ENCODE measurements around the gene CEACAM16.

Gene CEACAM16

DNA sequence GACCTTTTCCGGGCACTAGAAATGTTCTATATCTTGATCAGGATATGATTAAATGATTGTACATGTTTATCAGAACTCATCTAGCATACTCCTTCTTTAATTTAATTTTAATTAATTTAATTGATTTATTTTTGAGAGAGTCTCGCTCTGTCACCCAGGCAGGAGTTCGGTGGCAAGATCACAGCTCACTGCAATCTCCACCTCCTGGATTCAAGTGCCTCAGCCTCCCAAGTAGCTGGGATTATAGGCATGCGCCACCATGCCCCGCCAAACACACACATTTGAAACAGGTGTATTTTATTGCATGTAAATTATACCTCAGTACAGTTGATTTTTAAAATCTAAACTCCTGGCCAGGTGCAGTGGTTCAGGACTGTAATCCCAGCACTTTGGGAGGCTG, 32.1 kb downstream of the CEACAM16 start:
- TF ChIP-seq, protein P1, sequence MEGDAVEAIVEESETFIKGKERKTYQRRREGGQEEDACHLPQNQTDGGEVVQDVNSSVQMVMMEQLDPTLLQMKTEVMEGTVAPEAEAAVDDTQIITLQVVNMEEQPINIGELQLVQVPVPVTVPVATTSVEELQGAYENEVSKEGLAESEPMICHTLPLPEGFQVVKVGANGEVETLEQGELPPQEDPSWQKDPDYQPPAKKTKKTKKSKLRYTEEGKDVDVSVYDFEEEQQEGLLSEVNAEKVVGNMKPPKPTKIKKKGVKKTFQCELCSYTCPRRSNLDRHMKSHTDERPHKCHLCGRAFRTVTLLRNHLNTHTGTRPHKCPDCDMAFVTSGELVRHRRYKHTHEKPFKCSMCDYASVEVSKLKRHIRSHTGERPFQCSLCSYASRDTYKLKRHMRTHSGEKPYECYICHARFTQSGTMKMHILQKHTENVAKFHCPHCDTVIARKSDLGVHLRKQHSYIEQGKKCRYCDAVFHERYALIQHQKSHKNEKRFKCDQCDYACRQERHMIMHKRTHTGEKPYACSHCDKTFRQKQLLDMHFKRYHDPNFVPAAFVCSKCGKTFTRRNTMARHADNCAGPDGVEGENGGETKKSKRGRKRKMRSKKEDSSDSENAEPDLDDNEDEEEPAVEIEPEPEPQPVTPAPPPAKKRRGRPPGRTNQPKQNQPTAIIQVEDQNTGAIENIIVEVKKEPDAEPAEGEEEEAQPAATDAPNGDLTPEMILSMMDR (IDR thresholded peaks at IDR 0.05; ENCODE audit: extremely low read depth, insufficient read depth, missing control alignments) = no peak
- in situ Hi-C loops (cut with MboI; ENCODE audit: low pct_unique_long_range_greater_than_20kb, low sequenced_read_pairs, unreplicated experiment) = no loop called here
- DNase-seq (ENCODE audit: low spot score) = no peak

DNA sequence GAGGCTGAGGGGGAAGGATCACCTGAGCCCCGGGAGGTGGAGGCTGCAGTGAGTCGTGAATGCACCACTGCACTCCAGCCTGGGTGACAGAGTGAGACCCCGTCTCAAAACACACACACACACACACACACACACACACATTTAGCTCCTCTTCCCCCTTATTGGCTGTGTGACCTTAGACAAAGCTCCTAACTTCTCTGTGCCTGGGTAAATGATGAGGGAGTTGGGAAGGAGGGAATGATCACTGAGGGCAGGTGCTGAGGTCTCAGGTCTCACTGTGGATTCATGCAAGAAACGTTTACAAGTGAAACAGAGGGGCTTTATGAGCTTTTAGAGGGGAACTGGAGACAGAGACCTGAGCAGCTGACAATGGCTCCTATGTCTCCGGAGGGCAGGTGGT, 32.7 kb downstream of the CEACAM16 start:
- TF ChIP-seq, protein P1 (IDR thresholded peaks at IDR 0.05; ENCODE audit: extremely low read depth, insufficient read depth, missing control alignments) = no peak
- in situ Hi-C loops (cut with MboI; ENCODE audit: low pct_unique_long_range_greater_than_20kb, low sequenced_read_pairs, unreplicated experiment) = no loop called here
- no peak for DNase-seq (ENCODE audit: low spot score)

DNA sequence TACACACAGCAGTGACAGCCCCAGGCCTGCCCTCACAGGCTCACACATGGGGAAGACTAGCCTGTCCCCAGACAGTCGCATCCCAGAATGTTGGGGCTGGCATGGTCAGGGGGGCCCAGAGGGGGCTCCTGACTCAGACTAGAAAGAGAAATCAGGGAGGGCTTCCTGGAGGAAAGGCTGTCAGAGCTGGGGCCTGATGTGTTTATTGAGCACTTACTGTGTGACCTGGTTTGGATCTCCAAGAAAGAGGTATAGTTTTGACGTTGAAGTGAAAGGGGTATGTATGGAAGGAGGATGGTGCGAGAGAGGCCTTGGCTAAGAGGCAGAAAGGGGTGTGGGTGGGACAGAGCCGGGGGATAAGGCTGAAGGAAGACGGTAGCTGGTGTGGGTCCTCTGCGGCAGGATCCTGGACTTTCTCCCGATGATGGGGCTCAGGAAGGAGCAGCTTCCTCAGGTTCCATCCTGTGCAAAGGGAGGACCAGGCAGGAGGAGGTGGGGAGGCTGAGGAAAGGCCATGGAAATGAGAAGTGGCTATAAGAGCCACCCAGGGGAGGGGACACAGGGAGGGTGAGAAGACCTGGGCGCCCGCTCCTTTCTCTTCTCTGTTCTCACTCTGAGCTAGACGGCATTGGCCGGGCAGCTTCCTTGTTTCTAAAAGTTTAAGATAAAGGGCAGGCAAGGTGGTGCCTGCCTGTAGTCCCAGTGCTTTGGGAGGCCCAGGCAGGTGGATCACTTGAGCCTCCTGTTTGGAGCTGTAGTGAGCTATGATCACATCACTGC, 33.5 kb downstream of the CEACAM16 start:
- in situ Hi-C loops (cut with MboI; ENCODE audit: low pct_unique_long_range_greater_than_20kb, low sequenced_read_pairs, unreplicated experiment) = no loop called here
- TF ChIP-seq, protein P1 (IDR thresholded peaks at IDR 0.05; ENCODE audit: extremely low read depth, insufficient read depth, missing control alignments) = no peak
- DNase-seq (ENCODE audit: low spot score) = no peak

DNA sequence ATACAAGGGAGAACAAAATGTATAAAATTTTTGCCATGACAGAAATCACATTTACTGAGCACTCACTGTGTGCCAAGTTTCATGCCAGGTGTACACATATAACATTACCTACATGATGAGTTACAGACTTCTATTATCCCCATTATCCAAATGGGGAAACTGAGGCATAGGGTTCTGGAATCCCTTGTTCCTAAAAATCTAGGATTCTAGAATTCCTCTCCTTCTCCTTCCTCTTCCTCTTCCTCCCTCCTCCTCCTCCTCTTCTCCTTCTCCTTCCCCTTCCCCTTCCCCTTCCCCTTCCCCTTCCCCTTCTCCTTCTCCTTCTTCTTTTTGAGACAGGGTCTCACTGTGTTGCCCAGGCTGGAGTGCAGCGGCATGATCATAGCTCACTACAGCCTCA, 35.4 kb downstream of the CEACAM16 start:
- TF ChIP-seq, protein P1 (IDR thresholded peaks at IDR 0.05; ENCODE audit: extremely low read depth, insufficient read depth, missing control alignments) = no peak
- DNase-seq (ENCODE audit: low spot score) = no peak
- in situ Hi-C loops (cut with MboI; ENCODE audit: low pct_unique_long_range_greater_than_20kb, low sequenced_read_pairs, unreplicated experiment) = no loop called here

DNA sequence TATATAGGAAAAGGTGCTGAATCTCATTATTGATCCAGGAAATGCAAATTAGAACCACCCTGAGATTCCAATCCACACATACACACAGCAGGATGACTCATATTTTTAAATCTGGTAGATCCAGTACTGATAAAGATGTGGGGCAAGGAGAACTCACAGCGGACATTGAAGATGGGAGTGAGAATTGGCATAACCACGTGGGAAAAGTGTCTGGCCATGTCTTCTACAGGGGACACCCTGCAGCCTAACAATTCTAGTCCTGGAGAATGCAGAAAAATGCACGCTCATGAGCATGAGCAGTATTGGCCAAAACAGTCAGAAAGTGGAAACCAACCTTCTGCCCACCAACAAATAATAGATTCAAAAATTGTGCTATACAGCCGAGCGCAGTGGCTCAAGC, 36.1 kb downstream of the CEACAM16 start:
- no peak for DNase-seq (ENCODE audit: low spot score)
- TF ChIP-seq, protein P1 (IDR thresholded peaks at IDR 0.05; ENCODE audit: extremely low read depth, insufficient read depth, missing control alignments) = no peak
- in situ Hi-C loops (cut with MboI; ENCODE audit: low pct_unique_long_range_greater_than_20kb, low sequenced_read_pairs, unreplicated experiment) = no loop called here

DNA sequence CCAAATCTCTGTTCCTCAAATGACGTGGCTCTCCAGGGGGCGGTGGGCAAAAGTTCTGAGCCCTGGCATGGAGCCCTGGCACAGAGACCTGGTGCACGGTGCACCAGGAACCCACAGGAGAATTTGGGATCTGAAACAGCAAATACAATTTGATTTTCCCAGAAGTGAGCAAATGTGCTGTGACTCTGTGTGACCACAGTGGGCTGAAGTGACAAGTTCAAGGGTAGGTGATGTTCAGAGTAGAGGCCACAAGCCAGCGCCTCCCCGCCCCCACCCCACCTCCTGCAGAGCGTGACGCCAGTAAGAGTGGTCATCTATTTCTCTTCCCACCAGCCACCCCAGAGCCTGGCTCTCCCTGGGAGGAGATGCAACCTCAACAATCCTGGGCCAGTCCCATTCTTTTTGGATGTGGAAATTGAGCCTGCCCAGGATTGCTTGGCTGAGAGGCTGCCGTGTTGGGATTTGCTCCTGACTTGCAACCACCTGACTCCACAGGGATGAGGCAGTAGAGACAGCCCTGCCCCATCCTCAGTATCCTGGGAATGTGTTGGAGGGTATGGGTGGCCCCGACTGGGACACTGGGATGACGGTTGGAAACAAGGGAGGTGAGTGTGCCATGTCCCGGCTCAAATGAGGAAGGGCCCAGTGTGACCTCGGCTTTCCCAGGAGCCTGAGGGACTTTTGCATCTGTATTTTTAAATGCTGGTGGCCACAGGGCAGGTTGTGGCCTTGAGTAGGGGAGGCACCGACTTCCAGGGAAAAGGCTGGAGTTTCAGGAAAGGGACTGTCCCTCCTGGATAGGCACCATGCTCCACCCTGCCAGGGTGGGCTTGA, 38.5 kb downstream of the CEACAM16 start:
- peak; percentile 45 for DNase-seq (ENCODE audit: low spot score)
- TF ChIP-seq, protein P1 (IDR thresholded peaks at IDR 0.05; ENCODE audit: extremely low read depth, insufficient read depth, missing control alignments) = no peak
- in situ Hi-C loops (cut with MboI; ENCODE audit: low pct_unique_long_range_greater_than_20kb, low sequenced_read_pairs, unreplicated experiment) = no loop called here
